Coronary artery (tissue), 2 donors: ENCODE measurements around the gene FBLN1.
"Not testable (repeated sequence)": the region's sequence is repeated elsewhere in the genome, so short reads cannot be mapped to it uniquely, and the experiment has no call there.

Experiments used
- DNase-seq: peaks from one replicate; pipeline ENCODE4 v3.0.0-alpha.2; 2017; ENCODE audit warnings: low spot score
- H3K27ac ChIP-seq, 2 donors: fragments of 200-600 bp; sonication (generic); one replicate each; pipeline ENCODE4 v1.5.1; 2016 to 2019
- H3K4me3 ChIP-seq: fragments of 200-600 bp; sonication (generic); 2 replicates; pipeline ENCODE4 v1.5.1; 2016; ENCODE audit warnings: mild to moderate bottlenecking, moderate library complexity
- CTCF ChIP-seq: fragments of 200-600 bp; sonication (generic); IDR thresholded peaks from one replicate; pipeline ENCODE4 v1.5.1; 2019; ENCODE audit warnings: antibody characterized with exemption

Gene FBLN1

GRCh38 chr22:45542001-45542520 lies 39.4 kb downstream of the FBLN1 start:
- peak overlapping the region in 1 of 2 donors; percentile 22 for H3K27ac ChIP-seq
- no peak for DNase-seq
- no peak for TF ChIP-seq CTCF
- no peak overlapping the region for H3K4me3 ChIP-seq

- H3K27ac ChIP-seq, DNase-seq, H3K4me3 ChIP-seq: not testable (repeated sequence)
These were observed 40.1 kb downstream of the FBLN1 start for GRCh38 chr22:45542736-45543135.

GRCh38 chr22:45543243-45543642 lies 40.6 kb downstream of the FBLN1 start:
- no peak for DNase-seq
- Histone ChIP-seq H3K4me3 (no peak overlapping the region), H3K27ac (peak overlapping the region in 1 of 2 donors; percentile 3)
- TF ChIP-seq CTCF, result no peak

- no peak for TF ChIP-seq CTCF
- Histone ChIP-seq H3K27ac (peak overlapping the region in 1 of 2 donors; percentile 20), H3K4me3 (no peak overlapping the region)
- no peak for DNase-seq
These were observed 42.0 kb downstream of the FBLN1 start for GRCh38 chr22:45544588-45545170.

GRCh38 chr22:45546333-45547015 lies 43.8 kb downstream of the FBLN1 start:
- Histone ChIP-seq H3K27ac (peak overlapping the region in 1 of 2 donors; percentile 11), H3K4me3 (no peak overlapping the region)
- no peak for DNase-seq
- TF ChIP-seq CTCF, result no peak

- peak overlapping the region in 1 of 2 donors; percentile 11 for H3K27ac ChIP-seq
- DNase-seq, result no peak
- TF ChIP-seq CTCF, result no peak
- no peak overlapping the region for H3K4me3 ChIP-seq
These were observed 44.3 kb downstream of the FBLN1 start for GRCh38 chr22:45547016-45547345.

- no peak for TF ChIP-seq CTCF
- H3K4me3 ChIP-seq, result no peak overlapping the region
- peak overlapping the region in 1 of 2 donors; percentile 22 for H3K27ac ChIP-seq
- no peak for DNase-seq
These were observed 45.0 kb downstream of the FBLN1 start for GRCh38 chr22:45547731-45548130.
